GM19099 (cell line): ENCODE results near the gene ADAT1.

Source experiments
- POLR2A ChIP-seq: IDR thresholded peaks from 3 replicates; pipeline ENCODE4 v1.6.1; 2011; ENCODE audit warnings: low read depth; ENCODE audit not compliant: insufficient read length; ENCODE audit errors: extremely low read depth

Gene ADAT1, protein sequence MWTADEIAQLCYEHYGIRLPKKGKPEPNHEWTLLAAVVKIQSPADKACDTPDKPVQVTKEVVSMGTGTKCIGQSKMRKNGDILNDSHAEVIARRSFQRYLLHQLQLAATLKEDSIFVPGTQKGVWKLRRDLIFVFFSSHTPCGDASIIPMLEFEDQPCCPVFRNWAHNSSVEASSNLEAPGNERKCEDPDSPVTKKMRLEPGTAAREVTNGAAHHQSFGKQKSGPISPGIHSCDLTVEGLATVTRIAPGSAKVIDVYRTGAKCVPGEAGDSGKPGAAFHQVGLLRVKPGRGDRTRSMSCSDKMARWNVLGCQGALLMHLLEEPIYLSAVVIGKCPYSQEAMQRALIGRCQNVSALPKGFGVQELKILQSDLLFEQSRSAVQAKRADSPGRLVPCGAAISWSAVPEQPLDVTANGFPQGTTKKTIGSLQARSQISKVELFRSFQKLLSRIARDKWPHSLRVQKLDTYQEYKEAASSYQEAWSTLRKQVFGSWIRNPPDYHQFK

DNA sequence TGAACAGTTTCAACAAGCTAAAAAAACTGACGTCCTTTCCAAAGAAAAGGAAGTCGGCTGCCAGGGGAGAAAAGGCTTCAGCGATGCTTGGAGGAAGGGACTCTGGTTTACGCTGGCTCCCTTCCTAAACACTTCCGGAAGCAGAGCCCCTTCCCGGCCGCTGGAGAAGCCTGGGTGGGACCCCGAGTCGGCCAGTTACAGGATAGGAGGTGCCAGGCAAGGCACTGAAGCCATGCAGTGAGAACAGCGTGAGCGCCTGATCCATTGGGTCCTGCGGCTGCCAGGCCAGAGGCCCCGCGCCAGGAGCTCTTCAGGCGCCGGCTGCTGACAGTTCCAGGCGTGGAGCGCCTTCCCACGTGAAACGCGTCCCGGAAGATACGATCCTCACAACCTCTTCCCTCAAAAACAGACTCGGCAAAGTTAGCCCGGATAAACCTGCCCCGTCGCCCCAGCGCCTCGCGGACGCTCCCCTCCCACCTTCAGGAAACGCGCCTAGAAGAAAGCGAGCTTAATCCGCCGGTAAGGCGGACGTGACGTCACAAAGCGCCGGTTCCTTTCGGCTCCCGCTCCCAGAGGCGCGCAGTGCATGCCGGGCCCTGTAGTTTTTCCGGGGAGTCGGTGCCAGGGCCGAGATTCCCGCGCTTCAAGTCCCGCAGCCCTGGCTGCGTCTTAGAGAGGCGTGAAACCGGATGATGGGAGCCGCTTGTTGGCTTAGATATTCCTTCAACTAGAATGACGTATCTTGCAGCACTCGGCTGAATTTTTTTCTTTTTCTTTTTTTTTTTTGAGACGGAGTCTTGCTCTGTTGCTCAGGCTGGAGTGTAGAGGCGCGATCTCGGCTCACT lies at the start of gene ADAT1:
ADAT1 (minus strand) TSS at position 521 of the 845 bp plus-strand sequence. CDS start 2,482 bp downstream, outside the sequence.
- TF ChIP-seq POLR2A: peak; percentile 87

DNA sequence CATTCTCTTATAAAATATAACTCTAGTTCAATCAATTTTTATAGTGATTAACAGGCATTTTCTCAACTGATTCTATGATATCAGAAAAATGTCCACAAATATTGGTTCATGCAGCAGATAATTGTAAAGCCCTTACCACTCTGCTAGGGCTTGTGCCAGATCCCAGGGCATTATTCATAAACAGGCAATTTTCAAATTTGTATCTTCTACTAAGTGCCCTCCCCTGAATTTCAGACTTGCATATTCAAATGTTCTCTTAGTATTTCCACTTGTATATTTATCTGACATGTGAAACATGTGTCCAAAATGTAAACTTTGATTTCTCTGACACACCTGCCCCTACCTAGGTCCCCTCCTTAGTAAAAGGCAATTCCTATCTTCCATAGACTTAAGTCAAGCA lies 44.4 kb upstream of the ADAT1 start:
- TF ChIP-seq POLR2A: no peak

DNA sequence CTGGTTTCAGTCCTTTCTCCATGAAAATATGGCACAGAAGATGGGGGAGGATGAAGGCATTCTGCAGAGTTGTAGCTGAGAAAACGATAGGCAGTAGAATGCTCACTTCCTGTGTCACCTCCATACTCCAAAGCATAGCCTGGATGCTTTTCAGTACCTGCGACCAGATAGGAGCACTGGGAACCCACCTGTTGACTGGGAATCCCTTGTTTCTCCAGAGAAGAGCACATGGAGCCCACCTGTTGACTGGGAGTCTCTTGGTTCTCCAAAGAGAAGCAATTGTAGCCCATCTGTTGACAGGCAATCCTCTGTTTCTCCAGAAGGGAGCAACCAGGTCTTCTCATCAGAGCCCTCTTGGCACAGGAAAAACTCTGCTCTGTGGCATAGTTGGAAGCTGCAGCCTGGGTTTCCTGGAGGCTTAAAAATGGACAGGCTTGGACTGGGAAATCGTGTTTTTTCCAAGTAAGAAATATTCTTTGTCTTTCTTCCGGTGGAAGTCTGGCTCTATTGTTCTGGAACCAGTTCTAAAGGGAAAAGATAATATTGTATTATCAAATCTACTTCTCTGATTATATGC lies 37.7 kb upstream of the ADAT1 start:
- TF ChIP-seq POLR2A: no peak

DNA sequence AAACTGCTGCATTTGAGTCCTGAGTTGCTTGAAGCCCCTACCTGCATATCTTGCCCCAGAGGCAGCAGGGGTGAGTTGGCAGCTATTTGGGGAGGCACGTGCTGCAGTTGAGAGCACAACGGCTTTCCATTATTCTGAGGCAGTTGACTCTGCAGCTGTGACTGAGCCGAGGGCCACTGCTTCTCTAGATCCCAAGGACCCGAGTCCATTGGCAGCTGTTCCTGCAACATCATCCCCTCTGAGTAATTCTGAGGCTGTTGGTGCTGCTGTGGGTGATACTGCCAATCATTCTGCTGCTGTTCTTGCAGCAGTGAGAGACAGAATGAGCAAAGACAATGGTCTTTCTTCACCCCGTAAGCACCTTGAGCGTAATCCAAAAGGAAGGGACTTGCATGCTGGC lies 37.2 kb upstream of the ADAT1 start:
- TF ChIP-seq POLR2A: no peak

DNA sequence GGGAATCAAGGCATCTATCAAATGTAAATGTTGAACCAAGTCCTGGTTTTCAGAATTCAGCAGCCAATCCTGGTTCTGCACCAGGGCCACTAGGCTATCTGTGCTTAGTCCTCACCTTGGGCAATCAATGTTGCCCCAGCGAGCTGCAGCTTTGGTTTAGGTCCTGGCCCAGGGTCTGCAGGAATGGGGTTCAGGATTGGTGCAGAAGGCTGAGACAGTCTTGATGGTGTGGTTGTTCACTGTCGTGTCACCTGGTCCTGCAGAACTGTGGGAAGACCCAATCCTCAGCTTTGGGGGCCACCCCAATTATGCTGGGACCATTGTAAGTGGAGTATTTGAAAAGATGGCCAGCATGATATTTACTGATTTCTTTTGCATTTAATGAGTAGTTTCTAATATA lies 35.1 kb upstream of the ADAT1 start:
- no peak for TF ChIP-seq POLR2A

DNA sequence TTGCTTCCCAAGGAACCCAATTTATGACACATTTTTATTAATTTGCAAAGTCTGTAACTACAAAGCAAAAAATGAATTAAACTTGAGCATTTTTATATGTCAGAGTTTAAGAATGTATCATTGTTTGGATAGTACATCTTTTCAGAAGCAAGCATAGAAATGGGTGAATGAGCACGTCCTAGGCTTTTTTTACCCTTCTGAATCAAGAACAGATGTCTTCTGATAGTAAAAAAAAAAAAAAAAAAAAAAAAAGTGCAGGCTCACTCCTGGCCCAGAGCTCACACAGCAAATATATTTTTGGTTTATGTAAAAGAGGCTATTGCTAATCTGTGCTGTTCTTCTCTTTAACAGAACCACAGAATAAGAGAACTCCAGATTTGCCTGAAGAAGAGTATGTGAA lies 30.8 kb upstream of the ADAT1 start:
- no peak for TF ChIP-seq POLR2A

DNA sequence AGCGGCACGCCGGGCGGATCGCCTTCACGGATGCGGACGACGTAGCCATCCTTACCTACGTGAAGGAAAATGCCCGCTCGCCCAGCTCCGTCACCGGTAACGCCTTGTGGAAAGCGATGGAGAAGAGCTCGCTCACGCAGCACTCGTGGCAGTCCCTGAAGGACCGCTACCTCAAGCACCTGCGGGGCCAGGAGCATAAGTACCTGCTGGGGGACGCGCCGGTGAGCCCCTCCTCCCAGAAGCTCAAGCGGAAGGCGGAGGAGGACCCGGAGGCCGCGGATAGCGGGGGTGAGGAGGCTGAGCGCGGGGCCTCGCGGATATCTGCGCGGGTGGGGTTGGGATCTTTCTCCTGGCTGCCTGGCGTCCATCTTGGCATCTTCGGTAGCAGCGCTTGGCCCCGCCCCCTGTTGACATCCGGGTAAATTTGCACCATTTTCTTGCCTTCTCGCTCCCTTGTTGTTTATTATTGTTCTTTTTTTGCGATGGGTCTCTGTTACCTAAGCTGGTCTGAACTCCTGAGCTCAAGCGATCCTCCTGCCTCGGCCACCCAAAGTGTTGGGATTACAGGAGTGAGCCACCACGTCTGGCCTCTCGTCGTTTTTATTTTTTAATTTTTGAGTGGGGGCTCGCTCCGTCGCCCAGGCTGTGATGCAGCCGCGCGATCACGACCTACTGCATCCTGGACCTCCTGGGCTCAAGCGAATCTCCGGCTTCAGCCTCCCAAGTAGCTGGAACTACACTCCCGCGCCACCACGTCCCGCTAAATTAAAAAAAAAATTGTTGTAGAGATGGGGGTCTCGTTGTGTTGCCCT lies 25.4 kb upstream of the ADAT1 start:
- peak; percentile 58 for TF ChIP-seq POLR2A

DNA sequence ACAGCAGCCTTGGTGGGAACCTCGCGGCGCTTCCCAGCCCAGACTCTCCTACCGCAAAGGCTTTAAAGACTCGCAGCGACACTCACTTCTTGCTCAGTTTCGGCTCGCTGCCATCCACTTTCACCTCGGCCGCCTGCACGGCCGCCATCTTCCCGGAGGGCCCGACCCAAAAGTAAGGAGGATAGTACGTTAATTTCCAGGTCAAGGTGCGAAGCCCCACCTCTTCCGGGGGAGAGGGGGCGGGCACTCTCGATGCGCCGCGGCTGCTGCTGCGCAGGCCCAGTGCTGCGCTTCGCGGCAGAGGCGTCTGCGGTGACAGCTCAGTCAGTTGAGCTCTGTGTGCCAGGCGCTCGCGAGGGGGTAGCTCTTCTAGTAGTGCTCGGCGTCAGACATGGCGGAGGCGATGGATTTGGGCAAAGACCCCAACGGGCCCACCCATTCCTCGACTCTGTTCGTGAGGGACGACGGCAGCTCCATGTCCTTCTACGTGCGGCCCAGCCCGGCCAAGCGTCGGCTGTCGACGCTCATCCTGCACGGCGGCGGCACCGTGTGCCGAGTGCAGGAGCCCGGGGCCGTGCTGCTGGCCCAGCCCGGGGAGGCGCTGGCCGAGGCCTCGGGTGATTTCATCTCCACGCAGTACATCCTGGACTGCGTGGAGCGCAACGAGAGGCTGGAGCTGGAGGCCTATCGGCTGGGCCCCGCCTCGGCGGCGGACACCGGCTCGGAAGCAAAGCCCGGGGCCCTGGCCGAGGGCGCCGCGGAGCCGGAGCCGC lies 24.6 kb upstream of the ADAT1 start, which contains the start of the genes KARS1 and TERF2IP:
KARS1 (minus strand) TSS at position 174 of the 773 bp plus-strand sequence; CDS start at position 148, 26 bp downstream.
TERF2IP (plus strand) TSS at position 282 of the 773 bp plus-strand sequence; CDS start at position 392, 110 bp downstream.
- TF ChIP-seq POLR2A: peak; percentile 97

DNA sequence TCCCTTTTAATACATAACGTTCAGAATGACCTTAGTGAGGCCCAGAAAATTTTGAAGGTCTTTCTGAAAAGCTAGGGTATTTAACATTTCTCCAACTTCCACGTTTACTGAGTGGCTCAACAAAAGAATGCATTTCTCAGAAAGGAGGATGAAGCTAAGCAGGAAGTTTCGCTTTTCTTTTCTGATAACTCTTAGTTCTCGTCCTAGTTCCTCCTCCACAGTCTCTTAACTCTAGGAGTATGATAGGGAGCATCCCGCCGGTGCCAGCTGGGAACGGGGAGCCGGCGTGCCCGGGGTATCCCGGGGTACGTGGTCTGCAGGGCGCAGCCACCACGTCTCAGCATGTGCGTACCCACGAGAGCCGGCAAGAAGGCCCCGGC lies 24.0 kb upstream of the ADAT1 start:
- no peak for TF ChIP-seq POLR2A

DNA sequence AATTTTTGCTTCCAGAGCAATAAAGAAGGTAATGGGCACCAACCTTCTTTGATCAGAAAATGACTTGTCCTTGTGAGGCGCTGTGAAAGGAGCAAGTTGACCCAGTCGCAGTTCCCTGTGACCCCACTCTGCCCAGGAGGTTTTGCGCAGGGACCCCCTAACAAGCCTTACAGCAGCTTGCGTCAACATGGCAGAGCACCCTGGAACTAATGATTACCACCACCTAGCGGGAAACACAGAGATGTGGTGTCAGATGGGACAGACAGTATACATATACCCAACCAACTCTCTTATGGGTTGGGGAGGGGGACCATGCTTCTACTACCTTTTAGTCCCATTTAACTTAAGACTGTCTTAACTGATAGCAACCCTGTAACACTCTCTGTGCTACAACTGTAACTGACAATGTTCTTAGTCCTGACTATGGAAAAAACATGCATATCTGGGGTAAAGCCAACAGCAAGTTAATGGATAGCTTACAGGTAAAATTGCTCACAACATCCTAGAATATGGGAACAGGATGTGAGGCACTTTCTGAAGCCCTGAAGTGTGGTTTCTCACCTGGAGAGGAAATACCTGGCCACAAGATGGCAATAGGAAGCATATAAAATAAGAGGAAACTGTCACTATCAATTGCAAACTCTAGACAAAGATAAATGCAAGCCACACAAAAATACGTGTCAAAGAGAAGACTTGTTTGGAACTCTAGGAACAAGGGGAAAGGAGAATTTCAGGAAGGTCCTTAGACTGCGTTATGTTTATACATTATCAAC lies 21.3 kb upstream of the ADAT1 start:
- no peak for TF ChIP-seq POLR2A

DNA sequence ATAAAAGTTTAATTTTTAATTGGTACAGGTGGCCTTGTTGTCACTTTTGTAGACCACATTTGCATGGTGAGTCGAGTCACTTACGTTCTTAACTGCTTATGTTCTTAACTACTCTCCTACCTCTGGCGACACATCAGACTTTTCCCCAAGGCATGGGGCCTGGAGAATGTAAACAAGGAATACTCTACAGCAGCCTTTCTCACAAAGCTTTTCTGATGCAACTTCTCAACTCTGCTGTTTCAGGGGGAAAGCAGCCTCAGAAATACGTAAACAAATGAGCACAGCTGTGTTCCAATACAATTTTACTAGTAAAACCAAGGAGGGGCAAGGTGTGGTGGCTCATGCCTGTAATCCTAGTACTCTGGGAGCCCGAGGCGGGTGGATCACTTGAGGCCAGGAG lies 17.5 kb upstream of the ADAT1 start:
- no peak for TF ChIP-seq POLR2A

DNA sequence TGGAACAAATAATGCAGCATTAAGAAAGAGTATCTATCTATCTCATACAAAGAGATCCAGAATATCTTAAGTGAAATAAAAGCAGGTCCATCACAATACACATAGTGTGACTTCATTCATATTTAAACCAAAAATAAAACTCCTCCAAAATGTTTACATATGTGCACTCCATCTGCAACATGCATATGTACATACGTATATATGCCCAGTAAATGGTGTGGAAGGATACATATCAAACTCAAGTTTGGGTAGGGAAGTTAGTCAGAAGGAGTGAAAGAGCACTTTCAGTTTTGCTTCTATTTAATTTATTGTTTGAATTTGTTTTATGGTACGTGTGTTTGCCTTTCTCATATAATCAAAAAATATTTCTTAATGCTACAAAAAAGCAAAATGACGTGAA lies 12.0 kb upstream of the ADAT1 start:
- TF ChIP-seq POLR2A: no peak

DNA sequence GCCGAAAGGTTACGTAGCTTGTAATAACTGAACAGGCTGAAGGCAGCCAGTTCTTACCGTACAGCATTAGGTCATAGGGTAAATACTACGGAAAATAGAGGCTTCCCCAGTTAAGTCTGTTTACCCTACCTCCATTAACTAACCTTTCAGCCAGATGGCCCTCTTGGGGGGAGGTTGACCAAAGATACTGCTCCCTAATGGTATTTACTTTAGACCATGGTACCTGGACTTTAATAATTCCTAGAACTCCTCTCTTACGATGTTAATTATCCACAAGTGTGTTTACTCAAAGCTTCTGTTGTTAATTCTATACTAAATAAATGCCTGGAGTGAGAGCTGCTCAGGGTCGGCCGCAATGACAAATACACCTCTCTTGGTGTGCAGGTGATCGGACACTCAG lies 9.8 kb upstream of the ADAT1 start:
- TF ChIP-seq POLR2A: no peak
